Neural cell (in vitro differentiated cells): Measurements from ENCODE around the gene STRA6. TPM values are rescaled to one million over a fixed set of nuclear protein-coding genes. Genes with fewer than 3 reads are reported as not detected.
A peak's percentile ranks its signal among the peaks of the same experiment; 100 is the strongest.

Experiments
- H2AFZ ChIP-seq: fragments of 200-600, 300-800 bp; sonication (generic), shearing (Covaris generic); 2 replicates; pipeline ENCODE4 v1.6.0; 2014; ENCODE audit warnings: low read depth, mild to moderate bottlenecking, antibody characterized with exemption, low read length, moderate library complexity
- H3F3A ChIP-seq: fragments of 200-600 bp; shearing (Covaris generic); 2 replicates; pipeline ENCODE4 v1.6.1; 2016; ENCODE audit warnings: mild to moderate bottlenecking, moderate library complexity, mixed read lengths, antibody characterized with exemption, low read length; ENCODE audit not compliant: insufficient read depth, poor library complexity, severe bottlenecking
- H3K27ac ChIP-seq: fragments of 200-600, 300-800 bp; sonication (generic), shearing (Covaris generic); 2 replicates; pipeline ENCODE4 v1.5.1; 2014; ENCODE audit warnings: mild to moderate bottlenecking, low read length, moderate library complexity
- H3K27me3 ChIP-seq: fragments of 300-800, 200-600 bp; sonication (generic), shearing (Covaris generic); 2 replicates; pipeline ENCODE4 v1.6.0; 2014; ENCODE audit warnings: mild to moderate bottlenecking, low read depth, low read length, moderate library complexity; ENCODE audit not compliant: insufficient read depth
- H3K36me3 ChIP-seq: fragments of 300-800, 200-600 bp; sonication (generic), shearing (Covaris generic); 2 replicates; pipeline ENCODE4 v1.5.1; 2014; ENCODE audit warnings: mild to moderate bottlenecking, antibody characterized with exemption, low read length, moderate library complexity; ENCODE audit not compliant: insufficient read depth
- H3K4me2 ChIP-seq: fragments of 300-800, 200-600 bp; sonication (generic), shearing (Covaris generic); 2 replicates; pipeline ENCODE4 v1.6.0; 2014; ENCODE audit warnings: mild to moderate bottlenecking, low read length
- H3K4me3 ChIP-seq: fragments of 300-800, 200-600 bp; sonication (generic), shearing (Covaris generic); 2 replicates; pipeline ENCODE4 v1.5.1; 2014; ENCODE audit warnings: mild to moderate bottlenecking, low read length, moderate library complexity
- H3K79me2 ChIP-seq: fragments of 200-600 bp; shearing (Covaris generic); replicated peaks from 2 replicates; pipeline ENCODE4 v1.6.0; 2014; ENCODE audit warnings: mild to moderate bottlenecking, low read length, moderate library complexity; ENCODE audit not compliant: insufficient read depth
- H3K9ac ChIP-seq: fragments of 300-800, 200-600 bp; sonication (generic), shearing (Covaris generic); 2 replicates; pipeline ENCODE4 v1.6.1; 2016; ENCODE audit warnings: mild to moderate bottlenecking, low read length, mixed read lengths
- H3K9me2 ChIP-seq: fragments of 200-600 bp; shearing (Covaris generic); 2 replicates; pipeline ENCODE4 v1.6.1; 2016; ENCODE audit warnings: mild to moderate bottlenecking, low read length, mixed read lengths; ENCODE audit not compliant: insufficient read depth
- H3K9me3 ChIP-seq: fragments of 200-600, 300-800 bp; sonication (generic), shearing (Covaris generic); 2 replicates; pipeline ENCODE4 v1.6.1; 2016; ENCODE audit warnings: mild to moderate bottlenecking, mixed run types, low read length, moderate library complexity, mixed read lengths
- H4K20me1 ChIP-seq: fragments of 200-600 bp; shearing (Covaris generic); 2 replicates; pipeline ENCODE4 v1.6.1; 2016; ENCODE audit warnings: mild to moderate bottlenecking, mixed run types; ENCODE audit not compliant: insufficient read depth
- EP300 ChIP-seq: fragments of 450-650 bp; conservative IDR thresholded peaks from 2 replicates; pipeline ENCODE4 v1.6.1; 2014; ENCODE audit warnings: antibody characterized with exemption, mild to moderate bottlenecking, moderate library complexity; ENCODE audit not compliant: poor library complexity, severe bottlenecking
- EZH2 ChIP-seq: fragments of 200-600, 300-800 bp; shearing (Covaris generic), sonication (generic); IDR thresholded peaks from 2 replicates; pipeline ENCODE4 v1.6.1; 2014; ENCODE audit warnings: antibody characterized with exemption, low read length, borderline replicate concordance, mild to moderate bottlenecking; ENCODE audit not compliant: insufficient read depth, poor library complexity, severe bottlenecking
- MXI1 ChIP-seq: fragments of 450-650 bp; conservative IDR thresholded peaks from 2 replicates; pipeline ENCODE4 v1.6.1; 2014; ENCODE audit warnings: antibody characterized with exemption, mild to moderate bottlenecking; ENCODE audit not compliant: poor library complexity, severe bottlenecking
- POLR2AphosphoS5 ChIP-seq: IDR thresholded peaks from 2 replicates; pipeline ENCODE4 v1.6.1; 2012
- RAD21 ChIP-seq: fragments of 450-650 bp; conservative IDR thresholded peaks from 2 replicates; pipeline ENCODE4 v1.6.1; 2014; ENCODE audit warnings: antibody characterized with exemption, mild to moderate bottlenecking, moderate library complexity
- REST ChIP-seq: IDR thresholded peaks from 2 replicates; pipeline ENCODE4 v1.6.1; 2012; ENCODE audit warnings: borderline replicate concordance
- SMC3 ChIP-seq: fragments of 450-650 bp; conservative IDR thresholded peaks from 2 replicates; pipeline ENCODE4 v1.6.1; 2014; ENCODE audit warnings: antibody characterized with exemption, mild to moderate bottlenecking, moderate library complexity; ENCODE audit not compliant: poor library complexity
- TAF1 ChIP-seq: IDR thresholded peaks from 2 replicates; pipeline ENCODE4 v1.6.1; 2012; ENCODE audit warnings: low read depth
- polyA plus RNA-seq: library from polyadenylated mRNA; depleted of rRNA; stranded (reverse); fragments of >200 nt; gene quantifications from 2 replicates; pipeline ENCODE4 v1.2.3, GENCODE V29; 2014
- TF ChIP-seq, protein P1 (sequence below): fragments of 450-650 bp; IDR thresholded peaks from 2 replicates; pipeline ENCODE4 v1.5.1; 2014; ENCODE audit warnings: antibody characterized with exemption, mild to moderate bottlenecking, moderate library complexity; ENCODE audit not compliant: poor library complexity, severe bottlenecking

STRA6 gene
- polyA plus RNA-seq, 1 donor from 2014 or later, result 4.4 TPM

GRCh38 chr15:74226761-74227540 lies 24.4 kb upstream of the STRA6 start:
- H3K9me2 ChIP-seq, result no peaks in the 10 kb centered on the region
- H3K9ac ChIP-seq, result no peak overlapping the region
- no peak overlapping the region for H3K4me2 ChIP-seq
- no peaks in the 10 kb centered on the region for H3K27me3 ChIP-seq
- no peaks in the 10 kb centered on the region for H3K79me2 ChIP-seq
- H2AFZ ChIP-seq, result no peak overlapping the region
- no peak overlapping the region for H3K4me3 ChIP-seq
- no peak for TF ChIP-seq REST
- TF ChIP-seq, protein P1, sequence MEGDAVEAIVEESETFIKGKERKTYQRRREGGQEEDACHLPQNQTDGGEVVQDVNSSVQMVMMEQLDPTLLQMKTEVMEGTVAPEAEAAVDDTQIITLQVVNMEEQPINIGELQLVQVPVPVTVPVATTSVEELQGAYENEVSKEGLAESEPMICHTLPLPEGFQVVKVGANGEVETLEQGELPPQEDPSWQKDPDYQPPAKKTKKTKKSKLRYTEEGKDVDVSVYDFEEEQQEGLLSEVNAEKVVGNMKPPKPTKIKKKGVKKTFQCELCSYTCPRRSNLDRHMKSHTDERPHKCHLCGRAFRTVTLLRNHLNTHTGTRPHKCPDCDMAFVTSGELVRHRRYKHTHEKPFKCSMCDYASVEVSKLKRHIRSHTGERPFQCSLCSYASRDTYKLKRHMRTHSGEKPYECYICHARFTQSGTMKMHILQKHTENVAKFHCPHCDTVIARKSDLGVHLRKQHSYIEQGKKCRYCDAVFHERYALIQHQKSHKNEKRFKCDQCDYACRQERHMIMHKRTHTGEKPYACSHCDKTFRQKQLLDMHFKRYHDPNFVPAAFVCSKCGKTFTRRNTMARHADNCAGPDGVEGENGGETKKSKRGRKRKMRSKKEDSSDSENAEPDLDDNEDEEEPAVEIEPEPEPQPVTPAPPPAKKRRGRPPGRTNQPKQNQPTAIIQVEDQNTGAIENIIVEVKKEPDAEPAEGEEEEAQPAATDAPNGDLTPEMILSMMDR, result no peak
- TF ChIP-seq TAF1, result no peak
- no peak for TF ChIP-seq EP300
- no peak for TF ChIP-seq SMC3
- TF ChIP-seq RAD21, result no peak
- no peak for TF ChIP-seq EZH2
- no peak for TF ChIP-seq MXI1
- TF ChIP-seq POLR2AphosphoS5, result no peak
- no peaks in the 10 kb centered on the region for H3K9me3 ChIP-seq
- H3F3A ChIP-seq, result peaks cover 6% of the 10 kb centered on the region
- H3K27ac ChIP-seq, result peak overlapping the region; percentile 100
- no peaks in the 10 kb centered on the region for H4K20me1 ChIP-seq
- no peaks in the 10 kb centered on the region for H3K36me3 ChIP-seq

- Histone ChIP-seq H3K9ac (peak overlapping the region; percentile 94), H3F3A (peaks cover 12% of the 10 kb centered on the region), H3K27ac (peak overlapping the region; percentile 100), H3K9me2 (no peaks in the 10 kb centered on the region), H3K4me2 (no peak overlapping the region), H3K4me3 (no peak overlapping the region), H3K36me3 (no peaks in the 10 kb centered on the region), H3K27me3 (no peaks in the 10 kb centered on the region), H2AFZ (no peak overlapping the region), H3K9me3 (no peaks in the 10 kb centered on the region), H4K20me1 (no peaks in the 10 kb centered on the region), H3K79me2 (no peaks in the 10 kb centered on the region)
- TF ChIP-seq, protein P1, result no peak
- TF ChIP-seq MXI1 (no peak), RAD21 (no peak), REST (no peak), EZH2 (no peak), EP300 (no peak), POLR2AphosphoS5 (no peak), TAF1 (no peak), SMC3 (no peak)
Measured at GRCh38 chr15:74225928-74226327, 23.3 kb upstream of the STRA6 start.
